GM21515 (cell line): ENCODE results near the gene STIL.
"Not testable (repeated sequence)": the region's sequence is repeated elsewhere in the genome, so short reads cannot be mapped to it uniquely, and the experiment has no call there.

Experiments used
- ATAC-seq: cut with Tn5 transposase; IDR thresholded peaks from one replicate; pipeline ENCODE4 v1.9.1; 2021; ENCODE audit not compliant: unreplicated experiment

The STIL gene

GRCh38 chr1:47323599-47324031 lies 9.7 kb upstream of the STIL start:
- no peak for ATAC-seq

DNA sequence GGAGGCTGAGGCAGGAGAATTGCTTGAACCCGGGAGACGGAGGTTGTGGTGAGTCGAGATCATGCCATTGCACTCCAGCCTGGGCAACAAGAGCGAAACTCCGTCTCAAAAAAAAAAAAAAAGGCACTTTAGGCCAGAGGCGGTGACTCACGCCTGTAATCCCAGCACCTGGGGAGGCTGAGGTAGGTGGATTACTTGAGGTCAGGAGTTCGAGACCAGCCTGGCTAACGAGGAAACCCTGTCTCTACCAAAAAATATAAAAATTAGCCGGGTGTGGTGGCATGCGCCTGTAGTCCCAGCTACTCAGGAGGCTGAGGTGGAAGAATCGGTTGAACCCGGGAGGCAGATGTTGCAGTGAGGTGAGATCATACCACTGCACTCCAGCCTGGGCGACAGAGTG lies 6.0 kb upstream of the STIL start:
- not testable (repeated sequence) for ATAC-seq

DNA sequence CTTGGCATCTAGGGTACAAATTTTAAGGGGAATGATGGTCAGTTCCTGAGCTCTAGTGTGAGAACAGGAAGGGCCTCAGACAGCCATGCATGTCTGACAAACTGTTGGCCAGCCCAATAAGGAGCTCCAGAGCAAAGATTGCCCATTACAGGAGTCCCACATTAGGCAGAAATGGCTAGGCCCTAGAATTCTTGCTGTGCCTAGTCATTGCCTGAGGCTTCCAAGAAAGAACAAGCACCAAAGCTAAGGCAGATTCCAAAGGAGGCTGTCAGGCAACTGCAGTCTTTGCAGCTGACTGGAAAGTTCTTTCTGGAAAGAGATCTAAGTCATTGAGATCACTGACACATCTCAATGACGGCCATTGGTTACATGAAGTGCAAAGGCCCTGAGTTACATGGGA lies 3.9 kb upstream of the STIL start:
- no peak for ATAC-seq

DNA sequence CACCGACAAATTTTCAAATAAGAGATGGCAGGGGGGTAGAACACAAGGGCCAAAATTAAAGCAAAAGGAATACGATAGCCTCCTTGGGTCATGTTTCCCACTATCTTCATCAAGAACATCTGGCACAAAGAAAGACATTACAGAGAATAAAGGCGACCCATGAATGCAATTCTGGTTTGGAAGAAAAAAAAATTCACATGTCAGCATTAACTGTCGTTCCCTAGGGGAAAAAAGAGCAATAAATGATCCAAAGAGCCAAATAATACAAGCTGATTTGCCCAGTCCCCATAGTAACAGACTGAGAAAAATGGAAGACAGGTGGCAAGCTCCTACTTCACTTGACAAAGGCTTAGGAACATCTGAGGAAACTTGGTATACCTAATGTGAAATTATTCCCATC lies 4.5 kb downstream of the STIL start:
- ATAC-seq: no peak

DNA sequence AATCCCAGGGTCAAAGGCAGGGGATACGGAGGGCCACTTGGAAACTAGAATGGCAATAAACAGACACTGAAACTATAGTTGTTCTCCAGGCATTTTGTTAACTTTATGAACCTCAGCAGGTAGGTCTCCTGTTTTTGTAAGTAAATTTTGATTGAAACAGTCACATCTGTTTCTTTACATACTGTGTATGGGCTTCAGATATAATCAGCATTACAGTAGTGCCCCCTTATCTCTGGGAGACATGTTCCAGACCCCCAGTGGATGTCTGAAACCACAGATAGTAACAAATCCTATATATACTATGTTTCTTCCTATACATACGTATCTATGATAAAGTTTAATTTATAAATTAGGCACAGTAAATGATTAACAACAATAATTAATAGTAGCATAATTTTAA lies 11.5 kb downstream of the STIL start:
- ATAC-seq: no peak

GRCh38 chr1:47298025-47298699 lies 15.8 kb downstream of the STIL start:
- no peak for ATAC-seq

GRCh38 chr1:47295579-47295978 lies 18.4 kb downstream of the STIL start:
- no peak for ATAC-seq

DNA sequence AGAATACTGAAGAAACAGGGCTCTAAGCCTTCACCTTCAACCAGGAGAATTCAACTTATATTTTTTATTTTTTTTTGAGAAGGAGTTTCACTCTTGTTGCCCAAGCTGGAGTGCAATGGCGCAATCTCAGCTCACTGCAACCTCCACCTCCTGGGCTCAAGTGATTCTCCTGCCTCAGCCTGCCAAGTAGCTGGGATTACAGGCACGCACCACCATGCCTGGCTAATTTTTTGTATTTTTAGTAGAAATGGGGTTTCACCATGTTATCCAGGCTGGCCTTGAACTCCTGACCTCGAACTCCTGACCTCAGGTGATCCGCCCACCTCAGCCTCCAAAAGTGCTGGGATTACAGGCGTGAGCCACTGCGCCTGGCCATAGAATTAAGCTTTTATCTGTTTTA lies 19.1 kb downstream of the STIL start:
- ATAC-seq: not testable (repeated sequence)

DNA sequence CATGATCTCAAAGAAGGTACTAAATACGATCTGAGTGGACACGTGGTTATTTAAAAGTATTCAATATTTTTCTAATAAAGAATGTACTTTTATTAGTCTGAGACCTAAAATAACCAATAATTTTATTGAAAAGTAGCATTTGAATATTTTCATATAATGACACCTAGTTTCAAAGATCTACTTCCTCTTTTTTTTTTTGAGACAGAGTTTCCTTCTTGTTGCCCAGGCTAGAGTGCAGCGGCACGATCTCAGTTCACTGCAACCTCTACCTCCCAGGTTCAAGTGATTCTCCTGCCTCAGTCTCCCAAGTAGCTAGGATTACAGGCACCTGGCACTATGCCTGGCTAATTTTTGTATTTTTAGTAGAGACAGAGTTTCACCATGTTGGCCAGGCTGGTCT lies 25.8 kb downstream of the STIL start:
- not testable (repeated sequence) for ATAC-seq

DNA sequence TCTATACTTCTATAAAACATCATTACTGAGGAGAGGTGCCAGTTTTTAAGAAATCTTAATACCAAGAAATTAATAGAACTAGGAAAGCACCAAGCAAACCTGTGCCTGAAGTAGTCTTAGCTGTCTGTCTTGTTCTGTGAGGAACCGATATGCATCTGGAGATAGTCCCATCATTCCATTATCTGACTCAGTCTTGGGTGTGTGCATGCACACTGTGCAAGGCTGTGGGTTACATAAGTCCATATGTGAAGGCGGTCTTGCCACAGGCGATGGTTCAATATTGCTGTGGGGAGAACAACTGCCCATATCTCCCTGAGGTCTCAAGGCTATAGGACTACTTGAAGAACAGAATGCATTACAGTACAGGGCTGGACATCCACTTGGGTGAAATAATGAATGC lies 33.8 kb downstream of the STIL start:
- no peak for ATAC-seq

- ATAC-seq: no peak
Observed at GRCh38 chr1:47276850-47277249, 37.1 kb downstream of the STIL start.

GRCh38 chr1:47275811-47276210 lies 38.1 kb downstream of the STIL start:
- ATAC-seq: not testable (repeated sequence)

DNA sequence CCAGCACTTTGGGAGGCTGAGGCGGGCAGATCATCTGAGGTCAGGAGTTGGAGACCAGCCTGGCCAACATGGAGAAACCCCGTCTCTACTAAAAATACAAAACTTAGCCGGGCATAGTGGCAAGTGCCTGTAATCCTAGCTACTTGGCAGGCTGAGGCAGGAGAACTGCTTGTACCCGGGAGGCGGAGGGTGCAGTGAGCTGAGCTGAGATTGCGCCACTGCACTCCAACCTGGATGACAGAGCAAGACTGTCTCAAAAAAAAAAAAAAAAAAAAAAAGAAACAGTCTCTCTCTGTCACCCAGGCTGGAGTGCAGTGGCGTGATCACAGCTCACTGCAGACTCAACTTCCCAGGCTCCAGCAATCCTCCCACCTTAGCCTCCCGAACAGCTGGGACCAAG lies 48.4 kb downstream of the STIL start:
- not testable (repeated sequence) for ATAC-seq

DNA sequence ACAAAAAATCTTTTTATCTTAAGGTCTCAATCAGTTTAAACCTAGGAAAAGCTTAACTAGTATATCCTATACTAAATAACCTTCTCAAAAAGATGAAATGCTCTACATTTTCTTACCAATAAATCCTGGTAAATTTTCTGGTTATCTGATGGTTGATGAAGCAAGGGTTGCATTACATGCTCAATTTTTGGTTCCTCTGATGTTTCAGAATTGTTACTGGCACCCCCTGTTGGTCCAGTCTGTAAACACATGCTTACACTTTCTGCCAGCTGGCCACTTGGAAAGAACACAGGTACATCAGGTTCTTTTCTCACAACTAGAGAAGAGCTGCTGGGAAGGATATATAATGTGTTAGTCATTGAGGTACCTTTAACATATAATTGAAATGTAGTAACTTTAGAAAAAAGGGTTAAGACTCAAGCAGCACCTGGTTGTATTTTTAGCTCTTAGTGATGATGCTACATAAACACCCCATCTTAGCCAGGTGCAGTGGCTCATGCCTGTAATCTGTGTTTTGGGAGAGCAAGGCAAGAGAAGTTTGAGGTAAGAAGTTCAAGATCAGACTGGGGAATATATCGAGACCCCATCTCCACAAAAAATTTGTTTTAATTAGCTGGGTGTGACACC lies 51.0 kb downstream of the STIL start:
- peak; percentile 59 for ATAC-seq

DNA sequence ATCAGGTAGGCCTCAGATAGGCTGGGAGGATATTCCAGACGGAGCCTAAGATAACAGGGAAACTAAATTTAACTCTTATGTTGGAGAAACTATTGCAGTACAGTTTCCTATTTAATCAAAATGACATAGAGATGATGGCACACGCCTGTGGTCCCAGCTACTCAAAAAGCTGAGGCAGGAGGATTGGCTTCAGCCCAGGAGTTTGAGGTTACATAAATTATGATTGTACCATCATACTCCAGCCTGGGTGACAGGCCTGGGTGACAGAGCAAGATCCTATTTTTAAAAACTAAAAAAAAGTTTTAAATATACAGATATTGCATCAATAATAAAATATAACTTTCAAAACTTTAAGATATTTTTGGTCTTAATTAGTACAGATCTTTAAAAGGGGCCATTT lies 56.7 kb downstream of the STIL start:
- ATAC-seq: no peak

- ATAC-seq: no peak
Observed at GRCh38 chr1:47252795-47253194, 61.2 kb downstream of the STIL start.

DNA sequence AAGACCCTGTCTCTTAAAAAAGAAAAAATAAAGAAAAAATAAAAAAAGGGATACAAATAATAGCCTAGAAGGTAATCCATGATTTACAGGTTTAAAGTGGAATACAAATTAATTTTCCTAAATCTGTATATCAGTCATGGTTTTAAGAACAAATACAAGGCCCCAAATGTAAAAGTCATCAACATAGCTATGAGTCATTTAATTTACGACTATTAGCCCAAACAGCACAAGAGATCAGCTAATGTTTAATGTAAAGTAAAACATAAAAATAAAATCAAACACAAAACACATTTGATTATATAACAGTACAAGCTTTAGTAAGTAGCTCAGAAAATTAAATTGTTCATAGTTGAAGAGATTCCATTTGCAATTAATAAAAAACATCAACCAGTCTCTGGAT lies 61.6 kb downstream of the STIL start:
- ATAC-seq: no peak

DNA sequence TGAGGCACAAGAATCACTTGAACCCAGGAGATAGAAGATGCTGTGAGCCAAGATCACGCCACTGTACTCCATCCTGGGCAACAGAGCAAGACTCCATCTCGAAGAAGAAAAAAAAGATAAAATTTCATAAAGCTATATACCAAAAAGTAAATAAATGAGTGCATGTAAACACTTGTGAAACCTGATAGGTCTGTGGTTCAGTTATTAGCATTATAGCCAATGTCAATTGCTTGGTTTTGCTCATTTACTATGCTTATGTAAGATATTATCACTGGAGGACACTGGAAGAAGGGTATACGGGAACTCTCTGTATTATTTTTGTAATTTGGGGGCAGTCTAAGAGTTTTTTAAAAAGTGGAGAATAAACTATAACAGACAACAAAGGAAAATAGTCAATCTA lies 64.2 kb downstream of the STIL start:
- ATAC-seq: no peak

DNA sequence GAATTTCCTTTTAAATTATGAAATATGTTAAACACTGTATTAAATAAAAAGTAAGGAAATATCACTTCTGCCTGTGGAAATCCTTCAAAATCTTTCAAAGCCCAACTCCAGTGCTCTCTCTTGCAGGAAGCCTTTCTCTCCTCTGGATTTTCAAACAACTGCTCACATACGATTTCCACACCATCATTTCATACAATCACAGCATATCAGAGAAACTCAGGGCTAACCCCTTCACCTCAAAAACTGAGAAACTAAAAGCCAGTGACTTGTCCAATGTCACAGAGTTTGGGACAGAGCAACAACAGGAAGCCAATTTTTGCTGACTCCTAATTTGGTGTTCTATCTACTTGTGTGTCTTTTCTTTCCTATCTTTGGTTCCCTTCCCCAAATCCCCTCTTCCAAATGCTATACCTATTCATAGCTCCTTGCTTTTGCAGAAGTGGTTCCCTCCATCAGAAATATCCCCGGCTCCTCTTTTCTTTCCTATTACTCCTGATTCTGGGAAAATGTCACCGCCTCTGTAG lies 69.5 kb downstream of the STIL start:
- ATAC-seq: no peak

GRCh38 chr1:47243910-47244309 lies 70.0 kb downstream of the STIL start:
- no peak for ATAC-seq

DNA sequence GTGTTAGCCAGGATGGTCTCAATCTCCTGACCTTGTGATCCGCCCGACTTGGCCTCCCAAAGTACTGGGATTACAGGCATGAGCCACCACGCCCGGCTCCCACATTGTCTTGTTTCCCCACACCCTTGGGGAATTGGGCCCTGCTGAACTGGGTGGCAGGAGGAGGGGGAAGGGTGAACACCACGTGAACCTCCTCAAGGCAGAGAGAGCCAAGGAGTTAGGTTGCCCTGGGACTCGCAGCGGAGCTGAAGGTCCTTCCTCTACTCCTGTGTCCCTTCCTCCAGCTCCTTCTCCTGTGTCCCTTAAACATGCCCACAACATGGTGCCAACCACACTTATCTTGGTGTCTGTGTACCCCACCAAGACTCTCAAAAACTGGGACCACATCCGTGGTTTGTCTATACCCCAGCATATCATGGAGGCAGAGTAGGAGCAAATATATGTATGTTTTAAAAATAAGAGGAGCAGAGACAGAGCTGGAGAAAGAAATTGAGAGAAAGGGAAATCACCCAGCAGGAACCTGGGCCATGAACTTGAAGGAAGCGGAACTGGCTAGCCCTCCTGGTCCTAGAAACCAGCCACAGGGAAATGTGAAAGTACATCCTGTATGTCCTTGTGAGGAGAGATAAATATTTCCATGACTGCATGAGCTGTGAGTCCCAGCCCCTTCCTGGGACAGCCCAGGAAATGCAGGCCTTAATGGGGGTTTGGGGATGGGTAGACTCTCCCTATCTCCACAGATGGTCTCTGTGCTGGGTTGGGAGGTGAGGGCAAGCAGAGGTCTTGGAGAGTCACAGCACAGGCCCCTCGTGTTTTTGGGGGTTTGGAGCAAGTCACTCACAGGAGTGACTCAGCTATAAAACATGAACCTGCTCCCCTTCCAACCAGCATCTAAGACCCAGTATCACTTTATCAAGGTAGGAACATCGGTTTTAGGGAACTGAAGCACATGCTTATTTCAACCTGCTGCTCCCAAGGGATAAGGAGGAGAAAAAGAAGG lies 72.5 kb downstream of the STIL start:
- ATAC-seq: no peak
